ENCODE measurements around the gene UBQLN4. TPM values are rescaled to one million over a fixed set of nuclear protein-coding genes. Genes with fewer than 3 reads are reported as not detected.
A peak's percentile ranks its signal among the peaks of the same experiment; 100 is the strongest.

UBQLN4 gene
- total RNA-seq, 1 donor from 2014 or later, result 65.0 TPM

GRCh38 chr1:156062189-156062588 lies 8.6 kb upstream of the UBQLN4 start:
- Mint-ChIP-seq H3K36me3 (ENCODE audit: low read depth) (peaks cover 13% of the 10 kb centered on the region), H3K27ac (no peak overlapping the region), H3K27me3 (no peaks in the 10 kb centered on the region), H3K9me3 (no peaks in the 10 kb centered on the region), H3K4me3 (no peak overlapping the region), H3K4me1 (peaks cover 11% of the 10 kb centered on the region)
- intact Hi-C loops (cut with micrococcal nuclease), result no loop called here
- no peak for DNase-seq

GRCh38 chr1:156060937-156061636 lies 7.5 kb upstream of the UBQLN4 start, which contains the start of gene RAB25:
Gene RAB25, plus strand, starts transcription at chr1:156061160. Its CDS starts 241 bp downstream, at chr1:156061401.
- intact Hi-C loops (cut with micrococcal nuclease), result no loop called here

GRCh38 chr1:156056326-156056849 lies 2.8 kb upstream of the UBQLN4 start:
- Mint-ChIP-seq H3K27ac (no peak overlapping the region), H3K9me3 (no peaks in the 10 kb centered on the region), H3K4me1 (peaks cover 29% of the 10 kb centered on the region), H3K36me3 (ENCODE audit: low read depth) (peaks cover 22% of the 10 kb centered on the region), H3K27me3 (no peaks in the 10 kb centered on the region), H3K4me3 (no peak overlapping the region)
- intact Hi-C loops (cut with micrococcal nuclease), result loop anchor here (10.0 kb wide), 3 partner anchors 52 to 668 kb away; partner anchors contain the start of genes ISG20L2, MEF2D and METTL25B
- no peak for DNase-seq

More at GRCh38 chr1:156060937-156061636, 7.5 kb upstream of the UBQLN4 start, which contains the start of gene RAB25:
- H3K9me3 Mint-ChIP-seq, result no peaks in the 10 kb centered on the region
- H3K4me3 Mint-ChIP-seq, result no peak within 1 kb of the TSS
- peaks cover 11% of the 10 kb centered on the region for H3K4me1 Mint-ChIP-seq
- H3K27me3 Mint-ChIP-seq, result no peaks in the 10 kb centered on the region
- H3K36me3 Mint-ChIP-seq (ENCODE audit: low read depth), result peaks cover 18% of the 10 kb centered on the region
- DNase-seq, result no peak
- H3K27ac Mint-ChIP-seq, result no peak within 1 kb of the TSS

- Mint-ChIP-seq H3K4me3 (peak overlapping the region; percentile 97), H3K27ac (peak overlapping the region; percentile 89), H3K27me3 (no peaks in the 10 kb centered on the region), H3K36me3 (ENCODE audit: low read depth) (peaks cover 27% of the 10 kb centered on the region), H3K4me1 (peaks cover 29% of the 10 kb centered on the region), H3K9me3 (no peaks in the 10 kb centered on the region)
- no peak for DNase-seq
- intact Hi-C loops (cut with micrococcal nuclease), result loop anchor here (2.0 to 10.0 kb wide), 5 partner anchors 51 to 669 kb away; partner anchors contain the start of genes ISG20L2, MEF2D, METTL25B and RIT1
Measured at GRCh38 chr1:156055281-156056048, 1.9 kb upstream of the UBQLN4 start.

- Mint-ChIP-seq H3K4me3 (peak within 1 kb of the TSS; percentile 98), H3K36me3 (ENCODE audit: low read depth) (peaks cover 32% of the 10 kb centered on the region), H3K9me3 (no peaks in the 10 kb centered on the region), H3K27me3 (no peaks in the 10 kb centered on the region), H3K27ac (peak within 1 kb of the TSS; percentile 89), H3K4me1 (peaks cover 30% of the 10 kb centered on the region)
- peak; percentile 99 for DNase-seq
- intact Hi-C loops (cut with micrococcal nuclease), result loop anchor here (1.0 to 10.0 kb wide), 10 partner anchors 28 to 670 kb away; partner anchors contain the start of genes CCT3, ISG20L2, KHDC4 and MEF2D
Measured at GRCh38 chr1:156054500-156055280, 1.1 kb upstream of the UBQLN4 start, which contains the start of gene LAMTOR2. Gene LAMTOR2, plus strand, starts transcription at chr1:156054782. Its CDS starts 108 bp downstream, at chr1:156054890.

GRCh38 chr1:156052862-156053767 lies 483 bp downstream of the UBQLN4 start:
- peaks cover 30% of the 10 kb centered on the region for H3K4me1 Mint-ChIP-seq
- DNase-seq, result peak; percentile 92
- H3K36me3 Mint-ChIP-seq (ENCODE audit: low read depth), result peaks cover 34% of the 10 kb centered on the region
- no peaks in the 10 kb centered on the region for H3K9me3 Mint-ChIP-seq
- H3K27me3 Mint-ChIP-seq, result no peaks in the 10 kb centered on the region
- H3K27ac Mint-ChIP-seq, result peak overlapping the region; percentile 95
- H3K4me3 Mint-ChIP-seq, result peak overlapping the region; percentile 98
- intact Hi-C loops (cut with micrococcal nuclease), result loop anchor here (1.0 to 10.0 kb wide), 5 partner anchors 32 to 672 kb away; partner anchors contain the start of genes CCT3, ISG20L2, MEF2D and METTL25B

GRCh38 chr1:156051011-156051725 lies 2.4 kb downstream of the UBQLN4 start:
- no peak overlapping the region for H3K4me3 Mint-ChIP-seq

GRCh38 chr1:156050376-156050775 lies 3.2 kb downstream of the UBQLN4 start:
- Mint-ChIP-seq H3K4me3 (no peak overlapping the region), H3K9me3 (no peaks in the 10 kb centered on the region), H3K36me3 (ENCODE audit: low read depth) (peaks cover 25% of the 10 kb centered on the region), H3K4me1 (peaks cover 24% of the 10 kb centered on the region), H3K27me3 (no peaks in the 10 kb centered on the region), H3K27ac (no peak overlapping the region)
- intact Hi-C loops (cut with micrococcal nuclease), result loop anchor here (5.0 to 10.0 kb wide), 4 partner anchors 46 to 674 kb away; partner anchors contain the start of genes CCT3, ISG20L2, MEF2D and METTL25B
- DNase-seq, result no peak

More at GRCh38 chr1:156051011-156051725, 2.4 kb downstream of the UBQLN4 start:
- no peak for DNase-seq
- intact Hi-C loops (cut with micrococcal nuclease), result loop anchor here (5.0 to 10.0 kb wide), 4 partner anchors 46 to 674 kb away; partner anchors contain the start of genes CCT3, ISG20L2, MEF2D and METTL25B
- peaks cover 24% of the 10 kb centered on the region for H3K36me3 Mint-ChIP-seq (ENCODE audit: low read depth)
- no peaks in the 10 kb centered on the region for H3K27me3 Mint-ChIP-seq
- no peak overlapping the region for H3K27ac Mint-ChIP-seq
- peaks cover 27% of the 10 kb centered on the region for H3K4me1 Mint-ChIP-seq
- no peaks in the 10 kb centered on the region for H3K9me3 Mint-ChIP-seq

- peaks cover 32% of the 10 kb centered on the region for H3K36me3 Mint-ChIP-seq (ENCODE audit: low read depth)
- no peaks in the 10 kb centered on the region for H3K9me3 Mint-ChIP-seq
- H3K27me3 Mint-ChIP-seq, result no peaks in the 10 kb centered on the region
- DNase-seq, result no peak
- no peak overlapping the region for H3K27ac Mint-ChIP-seq
- peaks cover 27% of the 10 kb centered on the region for H3K4me1 Mint-ChIP-seq
- intact Hi-C loops (cut with micrococcal nuclease), result no loop called here
- no peak overlapping the region for H3K4me3 Mint-ChIP-seq
Measured at GRCh38 chr1:156048663-156049258, 4.8 kb downstream of the UBQLN4 start.

- Mint-ChIP-seq H3K36me3 (ENCODE audit: low read depth) (peaks cover 40% of the 10 kb centered on the region), H3K4me1 (peaks cover 11% of the 10 kb centered on the region), H3K27me3 (no peaks in the 10 kb centered on the region), H3K27ac (no peak overlapping the region), H3K4me3 (no peak overlapping the region), H3K9me3 (no peaks in the 10 kb centered on the region)
- intact Hi-C loops (cut with micrococcal nuclease), result no loop called here
- no peak for DNase-seq
Measured at GRCh38 chr1:156045076-156045475, 8.5 kb downstream of the UBQLN4 start.

GRCh38 chr1:156042828-156043227 lies 10.8 kb downstream of the UBQLN4 start:
- DNase-seq, result no peak
- intact Hi-C loops (cut with micrococcal nuclease), result no loop called here
- no peaks in the 10 kb centered on the region for H3K27me3 Mint-ChIP-seq
- H3K27ac Mint-ChIP-seq, result no peak overlapping the region
- H3K4me1 Mint-ChIP-seq, result peaks cover 11% of the 10 kb centered on the region
- no peaks in the 10 kb centered on the region for H3K9me3 Mint-ChIP-seq
- no peak overlapping the region for H3K4me3 Mint-ChIP-seq
- H3K36me3 Mint-ChIP-seq (ENCODE audit: low read depth), result peaks cover 27% of the 10 kb centered on the region

All from activated CD4-positive, alpha-beta T cell treated with anti-CD3 and anti-CD28 coated beads, Interleukin-2, amount 10 ng/mL, durations not matched to agents 24 days and 14 days (primary cell).